HepG2 (cell line): ENCODE results near the gene ARHGEF40. TPM values are rescaled to one million over a fixed set of nuclear protein-coding genes. Genes with fewer than 3 reads are reported as not detected.

ENCODE experiments used
- ATAC-seq: fragments of 200-7000 bp; cut with Tn5 transposase; 3 replicates; pipeline ENCODE4 v1.9.1; 2020; ENCODE audit warnings: mild to moderate bottlenecking, moderate library complexity
- BruUV-seq: library from RNA; stranded (reverse); fragments of 400-500 nt; replicated peaks from 2 replicates; lab custom pipeline; 2021; lab: Mats Ljungman, UMichigan
- CTCF ChIA-PET: fragments of 300-600 bp; formaldehyde crosslinking; extraction: SDS; loops from one replicate; lab custom pipeline; 2021; ENCODE audit warnings: low total read pairs, inconsistent platforms, low intra/inter-chr PET ratio; lab: Yijun Ruan, JAX
- POLR2A ChIA-PET: fragments of 350-600 bp; sonication (Branson Sonifier 250); formaldehyde crosslinking; loops from one replicate; lab custom pipeline; 2020; ENCODE audit warnings: antibody characterized with exemption, inconsistent platforms; lab: Yijun Ruan, JAX
- DNase-seq: peaks from one replicate; pipeline ENCODE4 v3.0.0-alpha.2; 2015; ENCODE audit warnings: low spot score
- FAIRE-seq: peaks from 3 replicates; lab custom pipeline; 2011; peaks lifted over from hg19 to GRCh38; lab: Jason Lieb, UNC
- H2AFZ ChIP-seq: one replicate; pipeline ENCODE4 v1.6.1; 2011; ENCODE audit warnings: low read length, inconsistent platforms
- H3K27ac ChIP-seq: fragments of 300-600 bp; 3 replicates; pipeline ENCODE4 v1.8.0; 2011; ENCODE audit warnings: mixed run types, mild to moderate bottlenecking, mixed read lengths, low read length, inconsistent platforms; ENCODE audit not compliant: insufficient read depth; ENCODE audit errors: extremely low read length
- H3K27me3 ChIP-seq, 2 experiments: fragments of 200-600 bp in 1 of 2; 2 replicates in 1 of 2; 3 replicates in 1 of 2; pipeline versions ENCODE4 v1.6.0 to v1.8.0; 2011; ENCODE audit warnings: low read length in 2 of 2, mild to moderate bottlenecking in 2 of 2, moderate library complexity in 2 of 2, inconsistent platforms in 1 of 2; ENCODE audit not compliant: insufficient read depth in 2 of 2, control insufficient read depth in 1 of 2
- H3K36me3 ChIP-seq, 2 experiments: fragments of 200-600 bp in 1 of 2; replicated peaks in 1 of 2; 2 replicates in 1 of 2; 3 replicates in 1 of 2; pipeline versions ENCODE4 v1.5.1 to v1.8.0; 2011; ENCODE audit warnings: low read length in 2 of 2, inconsistent platforms in 1 of 2; ENCODE audit not compliant: insufficient read depth in 2 of 2, control insufficient read depth in 1 of 2
- H3K4me1 ChIP-seq: 2 replicates; pipeline ENCODE4 v1.5.1; 2012; ENCODE audit warnings: low read length, inconsistent platforms; ENCODE audit not compliant: insufficient read depth
- H3K4me2 ChIP-seq: 2 replicates; pipeline ENCODE4 v1.6.0; 2011; ENCODE audit warnings: low read depth, low read length, inconsistent platforms
- H3K4me3 ChIP-seq, 3 experiments: fragments of 200-600 bp in 1 of 3; sonication (generic), shearing (Covaris generic) in 1 of 3; replicated peaks in 1 of 3; 2 replicates each; pipeline ENCODE4 v1.5.1; 2011 to 2016; ENCODE audit warnings: low read length in 3 of 3, inconsistent platforms in 2 of 3, low read depth in 2 of 3, mild to moderate bottlenecking in 2 of 3, control low read depth in 1 of 3, mixed read lengths in 1 of 3; ENCODE audit not compliant: insufficient read depth in 1 of 3
- H3K79me2 ChIP-seq: one replicate; pipeline ENCODE4 v1.6.1; 2011; ENCODE audit warnings: low read length, inconsistent platforms; ENCODE audit not compliant: insufficient read depth
- H3K9ac ChIP-seq: 2 replicates; pipeline ENCODE4 v1.6.0; 2011; ENCODE audit warnings: mild to moderate bottlenecking, low read depth, low read length, inconsistent platforms; ENCODE audit not compliant: insufficient read depth
- H3K9me3 ChIP-seq: 2 replicates; pipeline ENCODE4 v1.5.1; 2012; ENCODE audit warnings: mild to moderate bottlenecking, low read length
- H4K20me1 ChIP-seq: 2 replicates; pipeline ENCODE4 v1.6.0; 2011; ENCODE audit warnings: inconsistent platforms, mild to moderate bottlenecking, low read length, moderate library complexity; ENCODE audit not compliant: insufficient read depth
- GATAD2A ChIP-seq: IDR thresholded peaks from 2 replicates; pipeline ENCODE4 v1.6.1; 2016
- JUNB ChIP-seq: sonication (generic); formaldehyde crosslinking; IDR thresholded peaks from 2 replicates; pipeline ENCODE4 v1.8.0; 2022; ENCODE audit warnings: missing genetic modification reagents, mild to moderate bottlenecking, borderline replicate concordance
- MATR3 ChIP-seq: sonication (generic); formaldehyde crosslinking; IDR thresholded peaks from 2 replicates; pipeline ENCODE4 v1.4.0; 2020; ENCODE audit warnings: missing genetic modification reagents
- PAX8 ChIP-seq: sonication (generic); formaldehyde crosslinking; IDR thresholded peaks from 2 replicates; pipeline ENCODE4 v1.8.0; 2022; ENCODE audit warnings: mild to moderate bottlenecking, missing genetic modification reagents, borderline replicate concordance
- SAP130 ChIP-seq: IDR thresholded peaks from 2 replicates; pipeline ENCODE4 v1.6.1; 2016; ENCODE audit warnings: low read depth
- TBP ChIP-seq: sonication (generic); formaldehyde crosslinking; IDR thresholded peaks from 2 replicates; pipeline ENCODE4 v1.5.0; 2020; ENCODE audit warnings: missing genetic modification reagents
- TGIF2 ChIP-seq: IDR thresholded peaks from 2 replicates; pipeline ENCODE4 v1.6.1; 2016; ENCODE audit warnings: control low read depth, missing compliant biosample characterization
- ZIK1 ChIP-seq: sonication (generic); formaldehyde crosslinking; IDR thresholded peaks from 2 replicates; pipeline ENCODE4 v1.5.0; 2020; ENCODE audit warnings: mild to moderate bottlenecking, low read depth, missing genetic modification reagents, borderline replicate concordance
- ZNF235 ChIP-seq: sonication (generic); formaldehyde crosslinking; IDR thresholded peaks from 2 replicates; pipeline ENCODE4 v1.8.1; 2023; ENCODE audit warnings: mild to moderate bottlenecking, missing genetic modification reagents, borderline replicate concordance
- ZNF383 ChIP-seq: sonication (generic); formaldehyde crosslinking; IDR thresholded peaks from 2 replicates; pipeline ENCODE4 v1.4.0; 2020; ENCODE audit warnings: missing genetic modification reagents, mild to moderate bottlenecking, borderline replicate concordance
- ZNF589 ChIP-seq: sonication (generic); formaldehyde crosslinking; conservative IDR thresholded peaks from 2 replicates; pipeline ENCODE4 v1.8.0; 2022; ENCODE audit warnings: mild to moderate bottlenecking, moderate library complexity, missing genetic modification reagents
- ZNF790 ChIP-seq: sonication (generic); formaldehyde crosslinking; IDR thresholded peaks from 2 replicates; pipeline ENCODE4 v1.8.0; 2022; ENCODE audit warnings: missing genetic modification reagents, mild to moderate bottlenecking, borderline replicate concordance
- WGBS: methylation state at CpG from one replicate; pipeline ENCODE4 v1.1.6; 2017; ENCODE audit warnings: low lambda C conversion rate; 5-methylcytosine and 5-hydroxymethylcytosine counted together
- in situ Hi-C: cut with HindIII; loops from 2 replicates; pipeline ENCODE4 v1.10.0; 2017; ENCODE audit warnings: low pct_unique_long_range_greater_than_20kb; ENCODE audit not compliant: extremely low pct_ligation_motif_present
- intact Hi-C: fragments of 100-400 bp; cut with micrococcal nuclease; formaldehyde crosslinking; loops from one replicate; pipeline ENCODE4 v1.10.0; 2022; ENCODE audit not compliant: unreplicated experiment
- polyA plus RNA-seq, 8 experiments: library from polyadenylated mRNA; depleted of rRNA in 3 of 8; stranded (reverse) in 7 of 8; unstranded in 1 of 8; fragments of >200 nt; fragmentation: Illumina TruSeq in 4 of 8; extraction: Trizol in 4 of 8; gene quantifications; 2 replicates each; pipeline versions ENCODE4 v1.2.1 to v1.2.3, GENCODE V29; 2011 to 2016; ENCODE audit warnings: low read depth in 4 of 8, missing spikeins in 1 of 8, mixed read lengths in 1 of 8; ENCODE audit not compliant: insufficient read depth in 1 of 8
- total RNA-seq, 5 experiments: library from RNA; depleted of rRNA; stranded (reverse); fragments of >200 nt; fragmentation: Illumina TruSeq; extraction: Trizol; gene quantifications; 2 replicates each; pipeline ENCODE4 v1.2.3, GENCODE V29; 2016; ENCODE audit warnings: low read depth in 1 of 5
- TF ChIP-seq, protein P1 (sequence below): sonication (generic); formaldehyde crosslinking; IDR thresholded peaks from 2 replicates; pipeline ENCODE4 v1.9.0; 2021; ENCODE audit warnings: mild to moderate bottlenecking, missing genetic modification reagents
- TF ChIP-seq, protein P2 (sequence below): sonication (generic); formaldehyde crosslinking; IDR thresholded peaks from 2 replicates; pipeline ENCODE4 v1.8.1; 2022; ENCODE audit warnings: low read depth, mild to moderate bottlenecking, missing genetic modification reagents

ARHGEF40 gene
- total and polyA plus RNA-seq, 2 of the 13 experiments (the other 11 are each of a cell fraction or from before 2014, with no cell fraction given) = 28.1 to 78.1 TPM

DNA sequence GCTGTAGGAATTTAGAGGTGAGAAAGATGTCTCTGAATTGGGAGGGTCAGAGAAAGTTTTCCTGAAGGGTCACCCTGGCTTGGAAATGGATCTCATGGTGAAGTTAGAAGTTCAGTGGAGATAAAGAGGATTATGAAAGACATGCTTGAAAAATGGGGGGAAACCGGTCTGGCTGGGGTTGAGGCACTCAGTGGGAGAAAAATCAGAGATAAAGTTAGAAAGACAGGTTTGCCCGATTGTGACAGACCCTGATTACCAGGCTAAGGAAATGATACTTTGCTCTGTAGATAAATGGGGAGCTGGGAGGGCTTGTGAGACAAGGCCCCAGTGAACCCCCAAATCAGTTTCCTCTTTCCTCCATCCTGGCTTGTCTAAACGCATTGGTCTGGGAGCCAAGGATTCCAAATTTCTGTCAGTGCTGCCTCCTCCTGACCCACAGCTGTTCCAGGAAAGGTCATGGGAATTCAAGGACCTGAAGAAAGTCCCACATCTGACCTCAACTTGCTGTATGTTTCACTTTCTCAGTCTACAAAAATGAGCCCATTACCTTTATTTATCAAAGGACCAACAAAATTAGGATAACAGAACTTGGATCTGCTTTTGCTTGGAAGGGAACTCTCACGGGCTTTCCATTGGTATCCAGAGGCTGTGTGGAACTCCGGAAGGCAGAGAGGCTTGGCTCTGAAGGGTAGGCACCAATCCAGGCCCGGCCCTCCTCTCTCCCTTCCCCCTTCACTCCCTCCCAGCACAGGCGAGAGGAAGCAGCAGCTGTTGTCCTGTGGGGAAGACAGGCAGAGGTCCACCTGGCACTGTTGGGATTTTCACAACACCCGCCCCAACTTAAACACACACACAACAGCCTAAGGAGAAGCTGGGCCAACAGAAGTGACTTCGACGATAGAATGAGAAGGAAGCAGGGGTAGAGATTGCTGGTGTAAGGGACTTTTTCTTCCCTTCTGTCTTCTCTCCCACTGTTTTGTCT lies 31.4 kb upstream of the ARHGEF40 start:
- Histone ChIP-seq H3K27ac (peak overlapping the region; percentile 22), H3K9ac (peak overlapping the region; percentile 38), H3K79me2 (no peaks in the 10 kb centered on the region), H2AFZ (peak overlapping the region; percentile 82), H3K9me3 (no peaks in the 10 kb centered on the region), H3K4me2 (peak overlapping the region; percentile 69), H3K27me3 (no peaks in the 10 kb centered on the region; a peak in 1 of 5 replicates), H3K36me3 (no peaks in the 10 kb centered on the region), H3K4me3 (peak overlapping the region; percentile 8 to 42 (median 20); a peak in 5 of 6 replicates), H4K20me1 (no peaks in the 10 kb centered on the region), H3K4me1 (peaks cover 66% of the 10 kb centered on the region)
- POLR2A ChIA-PET = interaction anchor here (1.0 to 3.5 kb wide), 11 partner anchors 9 to 65 kb away, joined by 3 to 112 read pairs (median 20); partner anchors contain the start of genes ARHGEF40, NDRG2 and TPPP2
- DNase-seq = peak; percentile 73
- ATAC-seq = peak; percentile 90
- peak; percentile 84 for FAIRE-seq
- in situ Hi-C loops = no loop called here
- WGBS = 9% methylated on average over 10 of the region's 10 CpGs
- CTCF ChIA-PET = interaction anchor here (1.2 to 4.8 kb wide), 4 partner anchors 21 to 54 kb away, joined by 3 to 109 read pairs (median 10); no protein-coding TSS in a partner anchor
- no TSS peak for BruUV-seq
- intact Hi-C loops = no loop called here
- no peak for TF ChIP-seq ZNF235 (CRISPR knock-in tag)
- TF ChIP-seq, protein P1, sequence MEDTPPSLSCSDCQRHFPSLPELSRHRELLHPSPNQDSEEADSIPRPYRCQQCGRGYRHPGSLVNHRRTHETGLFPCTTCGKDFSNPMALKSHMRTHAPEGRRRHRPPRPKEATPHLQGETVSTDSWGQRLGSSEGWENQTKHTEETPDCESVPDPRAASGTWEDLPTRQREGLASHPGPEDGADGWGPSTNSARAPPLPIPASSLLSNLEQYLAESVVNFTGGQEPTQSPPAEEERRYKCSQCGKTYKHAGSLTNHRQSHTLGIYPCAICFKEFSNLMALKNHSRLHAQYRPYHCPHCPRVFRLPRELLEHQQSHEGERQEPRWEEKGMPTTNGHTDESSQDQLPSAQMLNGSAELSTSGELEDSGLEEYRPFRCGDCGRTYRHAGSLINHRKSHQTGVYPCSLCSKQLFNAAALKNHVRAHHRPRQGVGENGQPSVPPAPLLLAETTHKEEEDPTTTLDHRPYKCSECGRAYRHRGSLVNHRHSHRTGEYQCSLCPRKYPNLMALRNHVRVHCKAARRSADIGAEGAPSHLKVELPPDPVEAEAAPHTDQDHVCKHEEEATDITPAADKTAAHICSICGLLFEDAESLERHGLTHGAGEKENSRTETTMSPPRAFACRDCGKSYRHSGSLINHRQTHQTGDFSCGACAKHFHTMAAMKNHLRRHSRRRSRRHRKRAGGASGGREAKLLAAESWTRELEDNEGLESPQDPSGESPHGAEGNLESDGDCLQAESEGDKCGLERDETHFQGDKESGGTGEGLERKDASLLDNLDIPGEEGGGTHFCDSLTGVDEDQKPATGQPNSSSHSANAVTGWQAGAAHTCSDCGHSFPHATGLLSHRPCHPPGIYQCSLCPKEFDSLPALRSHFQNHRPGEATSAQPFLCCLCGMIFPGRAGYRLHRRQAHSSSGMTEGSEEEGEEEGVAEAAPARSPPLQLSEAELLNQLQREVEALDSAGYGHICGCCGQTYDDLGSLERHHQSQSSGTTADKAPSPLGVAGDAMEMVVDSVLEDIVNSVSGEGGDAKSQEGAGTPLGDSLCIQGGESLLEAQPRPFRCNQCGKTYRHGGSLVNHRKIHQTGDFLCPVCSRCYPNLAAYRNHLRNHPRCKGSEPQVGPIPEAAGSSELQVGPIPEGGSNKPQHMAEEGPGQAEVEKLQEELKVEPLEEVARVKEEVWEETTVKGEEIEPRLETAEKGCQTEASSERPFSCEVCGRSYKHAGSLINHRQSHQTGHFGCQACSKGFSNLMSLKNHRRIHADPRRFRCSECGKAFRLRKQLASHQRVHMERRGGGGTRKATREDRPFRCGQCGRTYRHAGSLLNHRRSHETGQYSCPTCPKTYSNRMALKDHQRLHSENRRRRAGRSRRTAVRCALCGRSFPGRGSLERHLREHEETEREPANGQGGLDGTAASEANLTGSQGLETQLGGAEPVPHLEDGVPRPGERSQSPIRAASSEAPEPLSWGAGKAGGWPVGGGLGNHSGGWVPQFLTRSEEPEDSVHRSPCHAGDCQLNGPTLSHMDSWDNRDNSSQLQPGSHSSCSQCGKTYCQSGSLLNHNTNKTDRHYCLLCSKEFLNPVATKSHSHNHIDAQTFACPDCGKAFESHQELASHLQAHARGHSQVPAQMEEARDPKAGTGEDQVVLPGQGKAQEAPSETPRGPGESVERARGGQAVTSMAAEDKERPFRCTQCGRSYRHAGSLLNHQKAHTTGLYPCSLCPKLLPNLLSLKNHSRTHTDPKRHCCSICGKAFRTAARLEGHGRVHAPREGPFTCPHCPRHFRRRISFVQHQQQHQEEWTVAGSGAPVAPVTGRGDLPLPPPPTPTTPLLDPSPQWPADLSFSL (CRISPR knock-in tag) = peak; percentile 53; the same call in 1 of the 2 replicates
- no peak for TF ChIP-seq ZNF383 (CRISPR knock-in tag)
- no peak for TF ChIP-seq TGIF2 (CRISPR knock-in tag)
- TF ChIP-seq, protein P2, sequence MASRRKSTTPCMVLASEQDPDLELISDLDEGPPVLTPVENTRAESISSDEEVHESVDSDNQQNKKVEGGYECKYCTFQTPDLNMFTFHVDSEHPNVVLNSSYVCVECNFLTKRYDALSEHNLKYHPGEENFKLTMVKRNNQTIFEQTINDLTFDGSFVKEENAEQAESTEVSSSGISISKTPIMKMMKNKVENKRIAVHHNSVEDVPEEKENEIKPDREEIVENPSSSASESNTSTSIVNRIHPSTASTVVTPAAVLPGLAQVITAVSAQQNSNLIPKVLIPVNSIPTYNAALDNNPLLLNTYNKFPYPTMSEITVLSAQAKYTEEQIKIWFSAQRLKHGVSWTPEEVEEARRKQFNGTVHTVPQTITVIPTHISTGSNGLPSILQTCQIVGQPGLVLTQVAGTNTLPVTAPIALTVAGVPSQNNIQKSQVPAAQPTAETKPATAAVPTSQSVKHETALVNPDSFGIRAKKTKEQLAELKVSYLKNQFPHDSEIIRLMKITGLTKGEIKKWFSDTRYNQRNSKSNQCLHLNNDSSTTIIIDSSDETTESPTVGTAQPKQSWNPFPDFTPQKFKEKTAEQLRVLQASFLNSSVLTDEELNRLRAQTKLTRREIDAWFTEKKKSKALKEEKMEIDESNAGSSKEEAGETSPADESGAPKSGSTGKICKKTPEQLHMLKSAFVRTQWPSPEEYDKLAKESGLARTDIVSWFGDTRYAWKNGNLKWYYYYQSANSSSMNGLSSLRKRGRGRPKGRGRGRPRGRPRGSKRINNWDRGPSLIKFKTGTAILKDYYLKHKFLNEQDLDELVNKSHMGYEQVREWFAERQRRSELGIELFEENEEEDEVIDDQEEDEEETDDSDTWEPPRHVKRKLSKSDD (CRISPR knock-in tag) = no peak
- no peak for TF ChIP-seq TBP (CRISPR knock-in tag)
- TF ChIP-seq ZNF589 = no peak
- TF ChIP-seq ZIK1 (CRISPR knock-in tag) = no peak
- no peak for TF ChIP-seq PAX8 (CRISPR knock-in tag)
- TF ChIP-seq JUNB (CRISPR knock-in tag) = no peak
- no peak for TF ChIP-seq MATR3 (CRISPR knock-in tag)
- TF ChIP-seq ZNF790 (CRISPR knock-in tag) = no peak
- peak; percentile 22; the same call in 1 of the 2 replicates for TF ChIP-seq GATAD2A
- TF ChIP-seq SAP130 = peak; percentile 70; the same call in 1 of the 2 replicates
